ENCODE results near the gene TRAF2.
"Not testable (repeated sequence)": the region's sequence is repeated elsewhere in the genome, so short reads cannot be mapped to it uniquely, and the experiment has no call there.

Gene TRAF2

GRCh38 chr9:136840140-136840876 is 46.0 kb upstream of the TRAF2 start:
- no peak for TF ChIP-seq CTCF (IDR thresholded peaks at IDR 0.05; ENCODE audit: low read depth, low read length)
- peak overlapping the region; percentile 81 for H3K27ac ChIP-seq
- H3K27me3 ChIP-seq (ENCODE audit: insufficient read depth, low read depth, severe bottlenecking), result no peaks in the 10 kb centered on the region
- H3K4me3 ChIP-seq (ENCODE audit: low read depth, low read length), result no peak overlapping the region
- H3K36me3 ChIP-seq, result peaks cover 36% of the 10 kb centered on the region
- DNase-seq, result peak; percentile 67
- H3K9me3 ChIP-seq (ENCODE audit: severe bottlenecking), result no peaks in the 10 kb centered on the region

- peak; percentile 92 for DNase-seq
- Histone ChIP-seq H3K27ac (peak overlapping the region; percentile 81), H3K4me3 (ENCODE audit: low read depth, low read length) (no peak overlapping the region), H3K36me3 (peaks cover 29% of the 10 kb centered on the region), H3K9me3 (ENCODE audit: severe bottlenecking) (no peaks in the 10 kb centered on the region), H3K27me3 (ENCODE audit: insufficient read depth, low read depth, severe bottlenecking) (no peaks in the 10 kb centered on the region)
- TF ChIP-seq CTCF (IDR thresholded peaks at IDR 0.05; ENCODE audit: low read depth, low read length), result no peak
These were observed 45.3 kb upstream of the TRAF2 start for GRCh38 chr9:136840877-136841645.

DNA sequence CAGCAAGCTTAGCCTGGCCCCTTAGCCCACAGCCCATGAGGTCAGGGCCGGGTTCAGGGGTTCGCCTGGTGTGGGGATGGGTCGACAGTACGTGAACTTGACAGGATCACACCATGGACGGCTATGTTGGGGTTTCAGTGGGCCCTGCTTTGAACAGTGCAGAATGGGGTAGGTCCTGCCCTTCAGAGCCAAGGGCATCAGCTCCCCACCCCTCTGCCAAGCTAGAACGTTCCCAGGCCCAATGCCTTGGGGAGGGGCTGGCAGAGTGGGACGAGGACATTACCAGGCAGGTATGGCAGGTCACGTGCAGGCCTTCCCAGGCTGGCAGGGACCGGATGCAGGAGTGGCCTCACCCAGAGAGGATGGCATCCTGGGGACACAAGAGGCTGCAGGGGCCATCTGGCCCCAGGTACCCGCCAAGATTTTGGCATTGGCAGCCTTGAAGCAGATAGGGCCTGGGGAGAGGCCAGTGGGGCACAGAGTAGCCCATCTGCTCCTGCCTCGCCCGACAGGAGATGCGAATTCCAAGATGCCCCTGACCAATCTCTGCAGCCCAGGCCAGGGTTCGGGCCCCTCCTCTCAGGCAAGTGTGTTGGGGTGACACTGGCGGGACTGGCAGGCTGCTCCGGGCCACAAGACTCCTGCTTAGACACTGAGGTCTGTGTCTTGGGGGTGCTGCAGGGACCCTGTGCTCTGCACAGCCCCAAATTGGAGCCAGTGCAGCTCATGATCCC is 44.5 kb upstream of the TRAF2 start:
- peak; percentile 43 for DNase-seq
- peak overlapping the region; percentile 45 for H3K4me3 ChIP-seq (ENCODE audit: low read depth, low read length)

GRCh38 chr9:136842380-136842948 is 43.9 kb upstream of the TRAF2 start, which contains the start of gene AJM1:
Gene AJM1 (plus strand): TSS chr9:136842478. CDS start chr9:136844415, 1,937 bp downstream.
- Histone ChIP-seq H3K4me3 (ENCODE audit: low read depth, low read length) (peak within 1 kb of the TSS; percentile 45), H3K27ac (peak within 1 kb of the TSS; percentile 81), H3K36me3 (peaks cover 21% of the 10 kb centered on the region)
- H3K27me3 ChIP-seq (ENCODE audit: insufficient read depth, low read depth, severe bottlenecking); H3K9me3 ChIP-seq (ENCODE audit: severe bottlenecking): not testable (repeated sequence)
- peak; percentile 85 for DNase-seq
- peak; percentile 80 for TF ChIP-seq CTCF (IDR thresholded peaks at IDR 0.05; ENCODE audit: low read depth, low read length)

More for the DNA sequence above, 44.5 kb upstream of the TRAF2 start:
- Histone ChIP-seq H3K27ac (peak overlapping the region; percentile 81), H3K36me3 (peaks cover 24% of the 10 kb centered on the region)
- H3K27me3 ChIP-seq (ENCODE audit: insufficient read depth, low read depth, severe bottlenecking); H3K9me3 ChIP-seq (ENCODE audit: severe bottlenecking): not testable (repeated sequence)

- not testable (repeated sequence) for H3K9me3 ChIP-seq (ENCODE audit: severe bottlenecking); DNase-seq; H3K27me3 ChIP-seq (ENCODE audit: insufficient read depth, low read depth, severe bottlenecking)
- H3K27ac ChIP-seq, result peak overlapping the region; percentile 61
- H3K36me3 ChIP-seq, result peaks cover 21% of the 10 kb centered on the region
- peak overlapping the region; percentile 20 for H3K4me3 ChIP-seq (ENCODE audit: low read depth, low read length)
These were observed 43.0 kb upstream of the TRAF2 start for GRCh38 chr9:136843159-136843800.

Data from WERI-Rb-1 (cell line).